SK-N-SH (cell line): ENCODE measurements around the gene HSD11B2. TPM values are rescaled to one million over a fixed set of nuclear protein-coding genes. Genes with fewer than 3 reads are reported as not detected.

Source experiments
- CTCF ChIA-PET: fragments of 300-600, 350-600 bp; formaldehyde crosslinking; extraction: SDS; loops from one replicate; lab custom pipeline; 2021; lab: Yijun Ruan, JAX
- POLR2A ChIA-PET: fragments of 350-600 bp; sonication (Branson Sonifier 250); formaldehyde crosslinking; extraction: SDS; loops from one replicate; lab custom pipeline; 2020; ENCODE audit warnings: antibody characterized with exemption, inconsistent platforms; lab: Yijun Ruan, JAX
- DNase-seq: peaks from one replicate; pipeline ENCODE4 v3.0.0; 2012
- H2AFZ ChIP-seq: fragments of 200-600 bp; sonication (generic); 2 replicates; pipeline ENCODE4 v1.8.1; 2016; ENCODE audit warnings: antibody characterized with exemption, mild to moderate bottlenecking, low read depth
- H3F3A ChIP-seq: fragments of 200-600 bp; sonication (generic); replicated peaks from 2 replicates; pipeline ENCODE3; 2016; ENCODE audit warnings: antibody characterized with exemption, mild to moderate bottlenecking; ENCODE audit not compliant: insufficient read depth
- H3K27ac ChIP-seq, 2 experiments: fragments of 200-500 bp in 1 of 2; fragments of 200-600 bp in 1 of 2; sonication (Bioruptor generic) in 1 of 2; sonication (generic), shearing (Covaris generic) in 1 of 2; 2 replicates each; pipeline versions ENCODE4 v1.5.1 to v1.6.1; 2014 to 2016; ENCODE audit warnings: low read depth in 2 of 2, inconsistent platforms in 1 of 2, low read length in 1 of 2, mild to moderate bottlenecking in 1 of 2, mixed read lengths in 1 of 2
- H3K27me3 ChIP-seq: fragments of 200-600 bp; sonication (generic), shearing (Covaris generic); 2 replicates; pipeline ENCODE4 v1.6.1; 2016; ENCODE audit warnings: mixed run types; ENCODE audit not compliant: insufficient read depth
- H3K36me3 ChIP-seq, 2 experiments: fragments of 200-500 bp in 1 of 2; fragments of 200-600 bp in 1 of 2; sonication (Bioruptor generic) in 1 of 2; sonication (generic) in 1 of 2; replicated peaks in 1 of 2; 2 replicates each; pipeline versions ENCODE3 to v1.5.1; 2014 to 2016; ENCODE audit warnings: low read length in 1 of 2, mild to moderate bottlenecking in 1 of 2; ENCODE audit not compliant: insufficient read depth in 2 of 2, control insufficient read depth in 1 of 2
- H3K4me1 ChIP-seq, 2 experiments: fragments of 200-500 bp in 1 of 2; fragments of 200-600 bp in 1 of 2; sonication (Bioruptor generic) in 1 of 2; sonication (generic), shearing (Covaris generic) in 1 of 2; 2 replicates each; pipeline versions ENCODE4 v1.5.1 to v1.6.1; 2014 to 2016; ENCODE audit warnings: low read depth in 1 of 2, low read length in 1 of 2, mixed run types in 1 of 2; ENCODE audit not compliant: insufficient read depth in 2 of 2, control insufficient read depth in 1 of 2
- H3K4me2 ChIP-seq: fragments of 200-600 bp; sonication (generic), shearing (Covaris generic); 2 replicates; pipeline ENCODE4 v1.6.1; 2017; ENCODE audit warnings: mixed run types
- H3K4me3 ChIP-seq, 2 experiments: fragments of 200-500 bp in 1 of 2; fragments of 200-600 bp in 1 of 2; sonication (Bioruptor generic) in 1 of 2; sonication (generic), shearing (Covaris generic) in 1 of 2; 2 replicates each; pipeline versions ENCODE4 v1.5.1 to v1.8.1; 2014 to 2016; ENCODE audit warnings: low read depth in 2 of 2, inconsistent platforms in 1 of 2, low read length in 1 of 2, mild to moderate bottlenecking in 1 of 2, mixed read lengths in 1 of 2, moderate library complexity in 1 of 2
- H3K79me2 ChIP-seq: fragments of 200-600 bp; sonication (generic); 2 replicates; pipeline ENCODE4 v1.8.1; 2017; ENCODE audit warnings: mild to moderate bottlenecking; ENCODE audit not compliant: insufficient read depth
- H3K9ac ChIP-seq: fragments of 200-600 bp; sonication (generic); 2 replicates; pipeline ENCODE4 v1.6.1; 2017; ENCODE audit warnings: mixed run types
- H3K9me2 ChIP-seq: fragments of 200-600 bp; sonication (generic); 2 replicates; pipeline ENCODE4 v1.6.1; 2017; ENCODE audit warnings: mixed run types
- H3K9me3 ChIP-seq: fragments of 200-600 bp; sonication (generic); 2 replicates; pipeline ENCODE4 v1.6.1; 2017; ENCODE audit warnings: mixed run types, mild to moderate bottlenecking, moderate library complexity
- H4K20me1 ChIP-seq: fragments of 200-600 bp; sonication (generic); 2 replicates; pipeline ENCODE4 v1.6.1; 2017; ENCODE audit warnings: mild to moderate bottlenecking, mixed run types; ENCODE audit not compliant: insufficient read depth
- FOSL2 ChIP-seq: IDR thresholded peaks from 2 replicates; pipeline ENCODE4 v1.4.0; 2012; ENCODE audit warnings: low read depth, mild to moderate bottlenecking, moderate library complexity, borderline replicate concordance
- FOXJ3 ChIP-seq: sonication (generic); formaldehyde crosslinking; IDR thresholded peaks from 2 replicates; pipeline ENCODE4 v1.5.1; 2020; ENCODE audit warnings: mild to moderate bottlenecking, missing genetic modification reagents
- JUND ChIP-seq: IDR thresholded peaks from 2 replicates; pipeline ENCODE4 v1.4.0; 2012
- MAX ChIP-seq: IDR thresholded peaks from 2 replicates; pipeline ENCODE4 v1.4.0; 2012; ENCODE audit warnings: low read depth
- MXI1 ChIP-seq: IDR thresholded peaks from 2 replicates; pipeline ENCODE4 v1.6.1; 2012; ENCODE audit warnings: mild to moderate bottlenecking, low read depth, low read length, improper control_type of control experiment
- NFIC ChIP-seq: IDR thresholded peaks from 2 replicates; pipeline ENCODE4 v1.4.0; 2012; ENCODE audit warnings: borderline replicate concordance
- PBX3 ChIP-seq: IDR thresholded peaks from 2 replicates; pipeline ENCODE4; 2012
- POLR2AphosphoS5 ChIP-seq: IDR thresholded peaks from 2 replicates; pipeline ENCODE4 v1.6.1; 2012; ENCODE audit warnings: low read depth, low read length
- RCOR1 ChIP-seq: fragments of 150-350 bp; IDR thresholded peaks from 2 replicates; pipeline ENCODE4 v1.6.1; 2017; ENCODE audit warnings: antibody characterized with exemption, low read length
- REST ChIP-seq: IDR thresholded peaks from 2 replicates; pipeline ENCODE4 v1.6.1; 2012; ENCODE audit warnings: mild to moderate bottlenecking, low read depth, low read length, moderate library complexity
- RFX5 ChIP-seq: IDR thresholded peaks from 2 replicates; pipeline ENCODE4 v1.6.1; 2012; ENCODE audit warnings: mild to moderate bottlenecking, improper control_type of control experiment, low read length
- TAF1 ChIP-seq: IDR thresholded peaks from 2 replicates; pipeline ENCODE4 v1.6.1; 2012; ENCODE audit warnings: low read depth, mild to moderate bottlenecking, low read length, moderate library complexity, borderline replicate concordance
- TCF12 ChIP-seq: IDR thresholded peaks from 2 replicates; pipeline ENCODE4 v1.4.0; 2012
- TEAD4 ChIP-seq: IDR thresholded peaks from 2 replicates; pipeline ENCODE4 v1.4.0; 2012; ENCODE audit warnings: mild to moderate bottlenecking, borderline replicate concordance; ENCODE audit not compliant: insufficient read depth
- YY1 ChIP-seq: IDR thresholded peaks from 2 replicates; pipeline ENCODE4 v1.4.0; 2012; ENCODE audit warnings: low read depth, mild to moderate bottlenecking
- ZBTB33 ChIP-seq: IDR thresholded peaks from 2 replicates; pipeline ENCODE4 v1.4.0; 2012; ENCODE audit warnings: low read depth, borderline replicate concordance
- WGBS: methylation state at CpG from one replicate; pipeline ENCODE4 v1.1.6; 2017; ENCODE audit warnings: low lambda C conversion rate; 5-methylcytosine and 5-hydroxymethylcytosine counted together
- polyA plus RNA-seq, 3 experiments: library from polyadenylated mRNA; depleted of rRNA; stranded (reverse); fragments of >200 nt; gene quantifications; 2 replicates each; pipeline ENCODE4 v1.2.3, GENCODE V29; 2012
- TF ChIP-seq, protein P1 (sequence below): IDR thresholded peaks from 2 replicates; pipeline ENCODE4 v1.4.0; 2012; ENCODE audit warnings: low read depth, borderline replicate concordance
- TF ChIP-seq, protein P2 (sequence below): fragments of 150-350 bp; IDR thresholded peaks from 2 replicates; pipeline ENCODE4 v1.6.1; 2016; ENCODE audit warnings: mild to moderate bottlenecking, low read depth, low read length

Gene HSD11B2
- polyA plus RNA-seq, 1 of the 3 experiments (the other 2 are of a cell fraction) = 0.23 TPM

GRCh38 chr16:67406111-67406971 lies 24.6 kb upstream of the HSD11B2 start:
- Histone ChIP-seq H3K36me3 (peaks cover 0 to 6% of the 10 kb centered on the region in 2 experiments), H3K79me2 (peaks cover 25% of the 10 kb centered on the region), H3K9ac (peak overlapping the region; percentile 66), H4K20me1 (no peaks in the 10 kb centered on the region), H3K27ac (peak overlapping the region; percentile 78 to 98), H3K4me2 (peak overlapping the region; percentile 66), H2AFZ (peak overlapping the region; percentile 61; the same call in 1 of the 2 replicates), H3F3A (peaks cover 21% of the 10 kb centered on the region), H3K4me3 (no peak overlapping the region)
- CTCF ChIA-PET = interaction anchor here (0.8 to 2.8 kb wide), 6 partner anchors 8 to 59 kb away, joined by 3 to 15 read pairs (median 4); partner anchors contain the start of genes TPPP3 and ZDHHC1
- DNase-seq = peak; percentile 54
- WGBS = 67% methylated on average over 18 of the region's 18 CpGs
- TF ChIP-seq ZBTB33 (no peak), RFX5 (no peak), REST (no peak), TEAD4 (no peak), FOSL2 (peak; percentile 78; the same call in 1 of the 2 replicates), RCOR1 (no peak), TCF12 (peak; percentile 95), MAX (peak; percentile 62), NFIC (peak; percentile 56), MXI1 (no peak), POLR2AphosphoS5 (peak; percentile 74; the same call in 1 of the 2 replicates), FOXJ3 (no peak), TAF1 (0 out of 2 replicates have a peak, but pooled peaks have one; percentile 19), PBX3 (peak; percentile 89), JUND (peak; percentile 70), YY1 (0 out of 2 replicates have a peak, but pooled peaks have one; percentile 26)
- TF ChIP-seq, protein P1, sequence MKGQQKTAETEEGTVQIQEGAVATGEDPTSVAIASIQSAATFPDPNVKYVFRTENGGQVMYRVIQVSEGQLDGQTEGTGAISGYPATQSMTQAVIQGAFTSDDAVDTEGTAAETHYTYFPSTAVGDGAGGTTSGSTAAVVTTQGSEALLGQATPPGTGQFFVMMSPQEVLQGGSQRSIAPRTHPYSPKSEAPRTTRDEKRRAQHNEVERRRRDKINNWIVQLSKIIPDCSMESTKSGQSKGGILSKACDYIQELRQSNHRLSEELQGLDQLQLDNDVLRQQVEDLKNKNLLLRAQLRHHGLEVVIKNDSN = no peak
- TF ChIP-seq, protein P2, sequence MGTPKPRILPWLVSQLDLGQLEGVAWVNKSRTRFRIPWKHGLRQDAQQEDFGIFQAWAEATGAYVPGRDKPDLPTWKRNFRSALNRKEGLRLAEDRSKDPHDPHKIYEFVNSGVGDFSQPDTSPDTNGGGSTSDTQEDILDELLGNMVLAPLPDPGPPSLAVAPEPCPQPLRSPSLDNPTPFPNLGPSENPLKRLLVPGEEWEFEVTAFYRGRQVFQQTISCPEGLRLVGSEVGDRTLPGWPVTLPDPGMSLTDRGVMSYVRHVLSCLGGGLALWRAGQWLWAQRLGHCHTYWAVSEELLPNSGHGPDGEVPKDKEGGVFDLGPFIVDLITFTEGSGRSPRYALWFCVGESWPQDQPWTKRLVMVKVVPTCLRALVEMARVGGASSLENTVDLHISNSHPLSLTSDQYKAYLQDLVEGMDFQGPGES = no peak
- TF ChIP-seq, all 33 proteins: peak for 9
- POLR2A ChIA-PET = interaction anchor here (1.5 kb wide), 1 partner anchor 10 kb away, joined by 6 read pairs; no protein-coding TSS in a partner anchor
- no peaks in the 10 kb centered on the region for H3K9me2 ChIP-seq
- no peaks in the 10 kb centered on the region for H3K27me3 ChIP-seq
- H3K9me3 ChIP-seq = no peaks in the 10 kb centered on the region
- H3K4me1 ChIP-seq = peaks cover 21 to 30% of the 10 kb centered on the region in 2 experiments; a peak in 3 of 4 replicates
